NCI-H446 (cell line): ENCODE results near the gene RPS6KA2.
"Not testable (repeated sequence)": the region's sequence is repeated elsewhere in the genome, so short reads cannot be mapped to it uniquely, and the experiment has no call there.

Experiments
- DNase-seq, 2 experiments: peaks; one replicate each; lab custom pipeline; 2025; lab: John Stamatoyannopoulos, UW

Gene RPS6KA2

DNA sequence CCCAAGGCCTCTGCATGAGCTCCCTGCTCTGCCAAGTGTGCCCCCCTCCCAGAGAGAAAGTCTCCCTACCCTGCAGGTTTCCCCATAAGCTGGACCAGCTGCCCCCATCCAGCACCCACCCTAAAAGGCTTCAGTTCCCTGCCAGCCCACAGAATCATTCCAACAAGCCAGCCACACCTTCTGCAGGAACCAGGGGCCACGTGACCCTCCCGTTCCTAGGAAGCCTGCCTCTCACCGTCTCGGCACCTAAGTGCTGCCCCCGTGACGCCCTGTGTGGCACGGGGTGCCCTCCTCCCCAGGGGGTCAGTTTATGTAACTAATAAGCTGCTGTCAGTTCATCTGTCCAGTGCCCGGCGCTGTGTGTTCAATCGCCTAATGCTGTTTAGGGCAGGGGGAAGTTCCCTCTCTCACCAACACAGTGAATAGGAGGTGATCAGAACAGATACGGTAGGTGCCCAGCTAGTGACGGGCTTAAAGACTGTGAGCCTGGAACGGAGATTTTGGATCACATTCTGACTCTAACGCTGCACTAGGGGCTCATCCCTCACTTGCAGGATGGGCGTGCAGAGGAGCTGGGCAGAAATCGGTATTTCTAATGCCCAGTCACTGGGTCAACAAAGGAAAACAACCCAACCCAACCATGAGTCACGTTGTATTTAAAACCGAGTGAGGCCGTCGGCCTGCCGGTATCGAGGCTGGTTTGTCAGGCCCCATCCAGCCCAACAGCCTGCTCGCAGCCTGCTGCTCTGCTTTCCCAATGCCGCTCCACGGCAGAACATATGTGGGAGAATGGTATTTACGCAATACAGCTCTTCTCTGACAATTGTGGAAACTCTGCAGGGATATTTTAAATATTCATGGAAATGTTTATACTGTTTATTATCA is 96.6 kb downstream of the RPS6KA2 start:
- DNase-seq = no peak

GRCh38 chr6:166529586-166529985 is 97.5 kb downstream of the RPS6KA2 start:
- DNase-seq = no peak

- not testable (repeated sequence) for DNase-seq
Observed at GRCh38 chr6:166529058-166529457, 98.0 kb downstream of the RPS6KA2 start.

DNA sequence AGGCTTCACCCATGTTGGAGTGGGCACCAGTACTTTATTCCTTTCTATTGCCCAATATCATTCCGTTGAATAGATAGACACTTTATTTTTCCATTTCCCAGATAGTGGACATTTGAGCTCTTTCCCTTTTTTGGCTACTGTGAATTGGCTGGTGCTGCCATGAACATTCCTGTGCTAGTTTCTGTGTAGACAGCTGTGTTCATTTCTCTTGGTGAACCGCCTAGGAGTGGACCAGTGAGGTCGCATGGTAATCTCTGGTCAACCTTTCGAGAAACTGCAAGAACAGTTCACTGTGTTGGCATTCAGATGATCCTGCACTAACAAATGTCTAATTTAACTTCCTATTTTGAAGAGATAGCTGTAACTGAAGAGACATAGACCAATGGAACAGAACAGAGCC is 99.2 kb downstream of the RPS6KA2 start:
- DNase-seq = no peak

DNA sequence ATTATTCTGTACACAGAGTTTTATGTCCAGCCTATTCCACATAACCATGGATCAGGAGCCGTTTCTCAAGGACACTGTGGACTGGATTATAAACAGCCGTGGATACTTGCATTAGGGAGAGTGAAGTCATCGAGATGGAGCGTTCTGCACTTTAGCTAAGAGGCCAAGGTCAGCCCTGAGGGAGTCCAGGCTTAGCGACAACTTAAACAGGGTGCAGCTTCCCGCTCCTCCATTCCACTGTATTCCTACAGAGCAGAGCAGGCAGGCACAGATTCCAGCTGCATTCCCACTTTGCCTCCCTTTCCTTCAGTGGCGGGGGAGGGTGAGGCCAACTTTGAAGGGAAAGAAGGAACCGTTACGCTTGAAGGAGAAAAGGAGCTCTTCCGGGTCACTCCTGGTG is 100.1 kb downstream of the RPS6KA2 start:
- DNase-seq = no peak

DNA sequence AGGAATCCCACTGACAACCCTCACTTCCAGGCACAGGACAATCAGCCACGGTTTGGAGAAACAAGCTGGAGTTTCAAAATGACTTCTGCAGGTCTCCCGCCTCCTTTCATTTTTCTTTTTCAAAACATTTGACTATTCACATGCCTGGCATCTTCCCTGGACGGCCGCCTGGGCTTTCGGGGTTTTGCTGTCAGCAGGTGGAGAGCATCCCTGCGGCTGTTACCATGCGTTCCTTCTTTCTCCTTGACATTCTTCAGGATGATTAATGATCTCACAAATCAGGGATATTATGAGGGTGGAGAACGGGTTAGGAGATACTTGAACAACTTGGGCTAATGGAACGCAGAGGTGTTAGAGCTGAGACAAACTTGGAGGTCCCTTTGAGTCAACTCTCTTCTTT is 101.5 kb downstream of the RPS6KA2 start:
- no peak for DNase-seq

DNA sequence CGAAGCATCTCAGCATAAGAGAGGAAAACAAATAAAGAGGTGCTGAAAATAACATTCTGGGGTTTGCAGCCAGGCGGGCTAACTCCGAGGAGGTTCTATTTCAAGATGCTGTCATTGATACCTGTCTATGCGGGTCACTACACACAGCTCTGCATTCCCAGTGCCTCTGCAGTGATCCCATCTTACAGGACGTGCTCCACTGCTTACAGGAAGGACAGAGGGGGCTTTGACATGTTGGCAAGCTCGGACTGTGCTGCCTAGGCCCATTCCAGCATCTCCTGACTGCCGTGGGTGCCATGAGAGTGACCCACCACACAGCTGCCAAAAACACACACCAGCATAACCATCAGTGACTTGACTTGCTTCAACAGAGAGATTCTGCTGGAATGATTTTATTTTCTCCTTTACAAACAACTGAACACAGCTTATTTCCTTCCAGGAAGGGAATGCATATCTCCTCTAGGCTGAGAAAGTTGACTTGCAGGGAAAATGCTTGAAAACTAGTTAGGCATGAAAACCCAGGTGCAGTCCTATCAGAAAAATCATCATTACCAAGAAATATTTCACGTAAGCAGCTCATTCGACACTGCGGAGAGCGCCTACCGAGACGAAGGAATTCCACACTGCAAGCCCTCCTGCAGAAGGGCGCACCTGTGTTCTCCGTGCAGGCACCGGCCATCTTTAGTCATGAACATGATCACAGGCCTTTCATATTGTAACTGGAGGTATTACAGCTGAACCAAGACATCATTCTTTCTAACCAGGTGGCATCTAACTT is 103.1 kb downstream of the RPS6KA2 start:
- no peak for DNase-seq

- no peak for DNase-seq
Observed at GRCh38 chr6:166520905-166521834, 105.9 kb downstream of the RPS6KA2 start.

DNA sequence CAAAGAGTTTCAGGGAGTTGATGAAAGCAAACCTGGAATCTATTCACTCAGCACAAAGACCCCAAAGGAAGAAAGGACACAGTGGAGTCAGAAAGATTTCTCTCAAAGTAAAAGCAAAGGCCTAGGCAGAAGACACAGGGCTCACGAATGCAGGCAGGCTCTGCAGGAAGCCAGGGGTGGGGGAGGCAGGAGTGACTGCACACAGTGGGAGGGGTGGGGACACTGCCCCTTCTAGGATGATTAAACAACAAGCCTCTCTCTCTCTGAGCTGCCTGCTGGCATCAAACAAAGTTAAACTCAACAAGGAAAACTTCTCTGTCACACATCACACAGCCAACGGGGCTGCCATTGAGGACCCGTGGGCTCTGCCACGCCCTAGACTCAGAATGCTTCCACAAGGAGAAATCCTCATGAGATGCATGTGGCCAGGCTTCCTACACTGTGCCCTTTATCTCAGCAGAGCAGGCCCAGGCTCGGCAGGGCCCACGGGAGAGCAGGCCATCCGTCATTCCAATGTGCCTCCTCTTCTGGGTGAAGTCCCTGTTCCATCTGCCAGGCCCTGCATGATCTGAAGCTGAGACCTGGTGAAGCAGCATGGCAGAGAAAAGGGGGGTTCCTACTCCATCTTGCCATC is 110.7 kb downstream of the RPS6KA2 start:
- no peak for DNase-seq

- no peak for DNase-seq
Observed at GRCh38 chr6:166515072-166515810, 111.8 kb downstream of the RPS6KA2 start.

GRCh38 chr6:166514196-166514595 is 112.9 kb downstream of the RPS6KA2 start:
- no peak for DNase-seq

- DNase-seq = no peak
Observed at GRCh38 chr6:166512567-166512966, 114.5 kb downstream of the RPS6KA2 start.

GRCh38 chr6:166511316-166511715 is 115.7 kb downstream of the RPS6KA2 start:
- no peak for DNase-seq

GRCh38 chr6:166509193-166509592 is 117.9 kb downstream of the RPS6KA2 start:
- DNase-seq = no peak

GRCh38 chr6:166508726-166509125 is 118.3 kb downstream of the RPS6KA2 start:
- no peak for DNase-seq

- no peak for DNase-seq
Observed at GRCh38 chr6:166507809-166508564, 119.1 kb downstream of the RPS6KA2 start.

DNA sequence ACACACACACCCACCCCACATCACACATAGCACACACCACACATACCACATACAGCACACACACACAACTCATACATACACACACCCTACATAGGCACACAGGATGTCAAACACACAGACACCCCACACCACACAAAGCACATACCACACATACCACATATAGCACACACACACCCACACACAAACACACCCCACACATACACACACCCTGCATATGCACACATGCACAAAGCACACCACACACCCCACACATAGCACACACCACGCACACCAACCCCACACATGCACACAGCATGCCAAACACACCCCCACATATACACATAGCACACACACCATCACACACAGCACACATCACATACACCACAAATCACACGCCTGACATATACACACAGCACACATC is 119.7 kb downstream of the RPS6KA2 start:
- no peak for DNase-seq

GRCh38 chr6:166505133-166505905 is 121.7 kb downstream of the RPS6KA2 start:
- DNase-seq = no peak

GRCh38 chr6:166504100-166504499 is 123.0 kb downstream of the RPS6KA2 start:
- DNase-seq = no peak
